GM12874 (cell line): ENCODE results near the gene POLR2A.

Source experiments
- TF ChIP-seq, protein P1 (sequence below): IDR thresholded peaks from 2 replicates; pipeline ENCODE4 v1.5.1; 2011; ENCODE audit warnings: low read depth, mild to moderate bottlenecking, control low read depth, low read length, moderate library complexity; ENCODE audit not compliant: insufficient read depth

The POLR2A gene

DNA sequence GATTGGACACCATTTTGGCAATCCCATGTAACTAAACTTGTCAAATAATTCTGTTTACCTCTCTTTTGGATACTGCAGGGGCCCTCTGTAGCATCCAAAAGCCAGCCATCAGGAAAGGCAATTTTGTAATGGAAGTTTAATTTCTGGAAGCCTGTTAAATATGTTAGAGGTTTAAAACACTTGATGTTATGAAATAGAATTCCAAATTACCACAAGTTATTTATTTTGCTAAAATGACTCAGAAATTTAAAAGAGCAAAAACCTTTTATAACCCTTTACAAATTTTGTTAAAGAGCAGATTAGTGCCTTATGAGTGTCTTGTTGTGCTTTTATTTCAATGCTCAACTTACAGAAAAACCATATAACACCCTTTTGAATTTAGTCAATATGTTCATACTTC is 44.7 kb downstream of the POLR2A start:
- TF ChIP-seq, protein P1, sequence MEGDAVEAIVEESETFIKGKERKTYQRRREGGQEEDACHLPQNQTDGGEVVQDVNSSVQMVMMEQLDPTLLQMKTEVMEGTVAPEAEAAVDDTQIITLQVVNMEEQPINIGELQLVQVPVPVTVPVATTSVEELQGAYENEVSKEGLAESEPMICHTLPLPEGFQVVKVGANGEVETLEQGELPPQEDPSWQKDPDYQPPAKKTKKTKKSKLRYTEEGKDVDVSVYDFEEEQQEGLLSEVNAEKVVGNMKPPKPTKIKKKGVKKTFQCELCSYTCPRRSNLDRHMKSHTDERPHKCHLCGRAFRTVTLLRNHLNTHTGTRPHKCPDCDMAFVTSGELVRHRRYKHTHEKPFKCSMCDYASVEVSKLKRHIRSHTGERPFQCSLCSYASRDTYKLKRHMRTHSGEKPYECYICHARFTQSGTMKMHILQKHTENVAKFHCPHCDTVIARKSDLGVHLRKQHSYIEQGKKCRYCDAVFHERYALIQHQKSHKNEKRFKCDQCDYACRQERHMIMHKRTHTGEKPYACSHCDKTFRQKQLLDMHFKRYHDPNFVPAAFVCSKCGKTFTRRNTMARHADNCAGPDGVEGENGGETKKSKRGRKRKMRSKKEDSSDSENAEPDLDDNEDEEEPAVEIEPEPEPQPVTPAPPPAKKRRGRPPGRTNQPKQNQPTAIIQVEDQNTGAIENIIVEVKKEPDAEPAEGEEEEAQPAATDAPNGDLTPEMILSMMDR = no peak

DNA sequence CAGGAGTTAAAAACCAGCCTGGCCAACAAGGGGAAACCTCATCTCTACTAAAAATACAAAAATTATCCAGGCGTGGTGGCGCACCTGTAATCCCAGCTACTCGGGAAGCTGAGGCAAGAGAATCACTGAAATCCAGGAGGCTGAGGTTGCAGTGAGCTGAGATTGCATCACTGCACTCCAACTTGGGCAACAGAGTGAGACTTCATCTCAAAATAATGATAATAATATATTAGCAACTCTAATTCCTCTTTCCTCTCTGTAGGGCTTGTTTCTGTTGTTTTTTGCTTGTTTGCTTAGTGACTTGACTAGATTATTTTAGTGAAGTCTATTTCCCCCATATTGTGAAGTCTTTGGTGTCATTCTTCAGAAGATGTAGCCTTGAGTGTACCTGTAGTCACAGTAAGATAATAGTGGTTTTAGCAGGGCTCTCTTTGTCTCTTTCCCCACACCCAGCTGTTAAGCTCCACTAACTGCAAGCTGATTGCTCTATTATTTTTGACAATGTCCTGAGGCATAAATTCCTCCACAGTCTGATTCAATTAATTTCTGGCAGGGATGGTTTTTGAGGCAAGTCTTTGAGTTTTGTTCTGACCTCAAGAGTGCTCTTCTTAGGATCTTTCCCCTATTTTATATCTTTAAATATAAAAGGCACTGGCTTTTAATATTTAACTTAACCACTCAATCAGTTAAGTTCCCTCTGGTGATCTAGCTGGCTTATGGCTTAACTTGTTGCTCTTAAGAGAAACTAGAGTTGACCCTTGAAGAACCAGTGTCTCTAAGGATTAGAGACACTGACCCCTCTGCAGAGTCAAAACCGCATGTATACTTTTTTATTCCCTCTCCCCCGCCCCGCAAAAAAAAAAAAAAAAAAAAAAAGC is 46.1 kb downstream of the POLR2A start:
- TF ChIP-seq, protein P1 = no peak

DNA sequence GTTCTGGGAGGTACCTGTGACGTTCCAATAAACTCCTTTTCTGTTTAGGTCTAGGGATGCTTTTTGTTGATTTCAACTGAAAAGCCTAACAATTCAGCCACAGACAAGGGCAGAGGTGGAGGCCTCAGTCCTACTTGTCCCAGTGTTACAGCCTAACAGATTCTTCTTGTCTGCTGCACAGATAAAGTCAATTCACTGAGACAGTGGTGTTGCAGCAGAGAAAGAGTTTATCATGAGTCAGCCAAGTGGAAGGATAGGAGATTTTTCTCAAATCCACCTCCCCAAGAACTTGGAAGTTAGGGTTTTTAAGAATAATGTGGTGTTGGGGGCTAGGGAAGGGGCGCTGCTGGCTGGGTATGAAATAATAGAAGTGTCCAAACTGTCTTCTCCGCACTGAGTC is 53.9 kb downstream of the POLR2A start:
- TF ChIP-seq, protein P1 = no peak

DNA sequence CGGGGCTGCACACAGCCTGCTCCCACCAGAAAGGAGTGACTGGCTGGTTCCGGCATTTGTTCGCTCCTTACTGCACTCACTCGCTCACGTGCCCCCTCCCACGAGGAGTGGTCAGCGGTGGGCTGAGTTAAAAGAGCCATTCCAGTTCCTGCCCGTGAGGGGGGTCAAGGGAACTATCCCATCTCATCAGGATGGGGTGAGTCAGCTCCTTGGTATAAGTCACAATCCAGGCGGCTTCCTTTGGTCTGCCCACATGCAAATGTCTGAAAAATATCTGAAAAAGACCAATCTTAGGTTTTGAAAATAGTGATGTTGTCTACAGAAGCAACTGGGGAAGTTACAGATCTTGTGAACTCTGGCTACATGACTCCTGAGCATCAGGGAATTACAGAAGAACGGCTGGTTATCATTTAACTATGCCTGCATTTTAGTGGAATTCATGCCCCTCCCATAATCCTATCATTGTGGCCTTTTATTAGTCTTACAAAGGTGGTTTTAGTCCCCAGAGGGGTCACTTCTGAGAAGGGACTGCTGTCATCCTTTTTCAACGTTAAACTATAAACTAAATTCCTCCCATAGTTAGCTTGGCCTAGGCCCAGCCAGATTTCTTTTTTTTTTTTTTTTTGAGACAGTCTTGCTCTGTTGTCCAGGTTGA is 54.9 kb downstream of the POLR2A start:
- TF ChIP-seq, protein P1 = no peak

DNA sequence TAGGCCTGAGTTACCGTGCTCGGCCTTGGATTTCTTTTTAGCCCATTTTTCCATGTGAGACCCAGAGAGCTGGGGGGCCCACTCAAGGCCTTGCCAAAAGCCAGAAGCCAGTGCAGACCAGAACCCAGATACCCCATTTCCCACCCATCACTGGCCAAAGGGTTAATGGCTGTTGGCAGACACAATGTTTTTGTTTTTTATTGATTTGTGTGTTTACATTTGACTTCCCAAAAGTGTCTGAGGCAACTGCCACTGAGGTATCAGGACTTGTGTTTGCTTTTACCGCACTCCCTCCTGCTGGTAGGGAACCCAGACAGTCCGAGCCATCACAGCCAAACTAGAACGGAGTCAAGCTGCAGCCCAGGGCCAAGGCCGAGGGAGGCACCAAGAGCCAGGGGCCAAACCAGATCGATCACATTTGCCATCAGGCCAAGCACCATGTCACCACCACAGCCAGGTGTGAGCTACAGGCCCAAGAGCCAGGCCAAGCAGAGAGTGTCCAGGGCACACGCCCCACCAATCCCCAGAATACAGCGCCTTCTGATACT is 57.0 kb downstream of the POLR2A start:
- TF ChIP-seq, protein P1 = no peak

DNA sequence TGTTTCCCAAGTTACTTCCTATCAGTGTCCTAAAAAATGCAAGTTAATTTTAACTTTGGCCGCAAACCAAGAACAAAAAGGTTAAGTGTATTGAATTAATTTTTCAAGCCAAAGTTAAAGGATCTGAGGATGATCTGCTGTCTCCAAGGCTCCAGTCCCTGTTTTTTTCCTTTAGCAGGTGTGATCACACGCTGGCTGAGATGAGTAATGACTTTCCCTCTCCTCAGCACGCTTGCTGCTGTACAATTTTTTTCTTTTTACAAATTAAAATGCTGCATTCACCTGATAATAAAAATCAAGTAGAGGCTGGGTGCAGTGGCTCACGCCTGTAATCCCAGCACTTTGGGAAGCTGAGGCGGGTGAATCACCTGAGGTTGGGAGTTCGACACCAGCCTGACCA is 60.7 kb downstream of the POLR2A start:
- TF ChIP-seq, protein P1 = no peak

DNA sequence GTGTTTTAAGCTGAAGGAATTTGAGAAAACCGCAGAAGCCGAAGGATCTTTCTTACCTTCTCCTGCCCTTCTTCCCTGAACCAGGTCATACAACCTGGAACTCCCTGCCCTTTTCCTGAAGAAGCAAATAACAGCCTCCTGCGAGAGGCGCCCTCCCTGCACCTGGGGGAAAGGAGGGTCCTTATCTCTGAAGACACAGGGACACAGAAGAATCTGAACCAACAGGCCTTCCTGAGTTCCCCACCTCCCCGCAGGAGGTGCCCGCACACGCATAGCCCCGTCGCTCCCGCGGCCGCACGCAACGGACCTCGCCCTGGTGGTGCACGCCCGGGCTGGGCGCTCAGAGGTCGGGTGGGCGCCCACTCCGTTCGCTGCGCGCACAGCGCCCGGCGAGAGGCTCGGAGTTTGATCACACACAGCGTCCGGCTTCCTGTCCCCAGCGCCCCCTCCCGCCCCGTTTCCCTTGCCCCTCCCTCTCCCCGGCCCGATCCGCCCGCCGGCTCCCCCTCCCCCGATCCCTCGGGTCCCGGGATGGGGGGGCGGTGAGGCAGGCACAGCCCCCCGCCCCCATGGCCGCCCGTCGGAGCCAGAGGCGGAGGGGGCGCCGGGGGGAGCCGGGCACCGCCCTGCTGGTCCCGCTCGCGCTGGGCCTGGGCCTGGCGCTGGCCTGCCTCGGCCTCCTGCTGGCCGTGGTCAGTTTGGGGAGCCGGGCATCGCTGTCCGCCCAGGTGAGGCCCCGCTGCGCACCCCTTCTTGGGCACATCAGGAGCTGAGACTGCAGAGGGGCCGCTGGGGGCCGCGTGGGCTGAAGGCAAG is 64.6 kb downstream of the POLR2A start, which contains the start of gene TNFSF12:
TSS of gene TNFSF12 (plus strand) at position 474 of the 816 bp plus-strand sequence. CDS start at position 570, 96 bp downstream.
- TF ChIP-seq, protein P1 = 0 out of 2 replicates have a peak, but pooled peaks have one; percentile 3
